ENCODE measurements around the gene UTF1.

GRCh38 chr10:133269367-133269766, 39.4 kb downstream of the UTF1 start:
- no peak for TF ChIP-seq CTCF (IDR thresholded peaks at IDR 0.05; ENCODE audit: low read depth, low read length, poor library complexity, severe bottlenecking)
- TF ChIP-seq EZH2phosphoT487 (IDR thresholded peaks at IDR 0.05; ENCODE audit: borderline replicate concordance, low read length), result no peak

Data from DOHH2 (cell line).